HG03378 (cell line): Measurements from ENCODE around the gene AOAH.
"Not testable (repeated sequence)": the region's sequence is repeated elsewhere in the genome, so short reads cannot be mapped to it uniquely, and the experiment has no call there.

Experiments
- ATAC-seq: cut with Tn5 transposase; IDR thresholded peaks from one replicate; pipeline ENCODE4 v1.9.1; 2021; ENCODE audit warnings: mild to moderate bottlenecking, moderate library complexity; ENCODE audit not compliant: unreplicated experiment

The AOAH gene

DNA sequence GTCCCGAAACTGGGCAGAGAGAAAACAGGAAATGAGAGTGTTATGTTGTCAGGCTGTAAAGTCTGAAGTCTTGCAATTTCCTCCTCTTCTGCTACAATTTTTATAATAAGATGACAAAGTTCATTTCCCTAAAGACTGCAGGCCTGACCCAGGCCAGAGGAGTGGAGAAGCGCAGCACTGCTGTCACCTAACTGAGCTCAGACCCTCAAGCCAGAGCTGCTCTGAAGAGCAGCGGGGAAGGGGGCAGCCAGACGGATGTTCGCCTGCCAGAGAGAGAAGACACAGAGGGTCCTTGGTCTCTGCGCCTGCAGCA is 12.6 kb upstream of the AOAH start:
- no peak for ATAC-seq

- peak; percentile 95 for ATAC-seq
These were observed 12.0 kb upstream of the AOAH start for GRCh38 chr7:36736090-36736898.

- no peak for ATAC-seq
These were observed 10.9 kb upstream of the AOAH start for GRCh38 chr7:36735172-36735571.

GRCh38 chr7:36734731-36735130 is 10.4 kb upstream of the AOAH start:
- ATAC-seq: no peak

GRCh38 chr7:36733411-36733810 is 9.1 kb upstream of the AOAH start:
- no peak for ATAC-seq

DNA sequence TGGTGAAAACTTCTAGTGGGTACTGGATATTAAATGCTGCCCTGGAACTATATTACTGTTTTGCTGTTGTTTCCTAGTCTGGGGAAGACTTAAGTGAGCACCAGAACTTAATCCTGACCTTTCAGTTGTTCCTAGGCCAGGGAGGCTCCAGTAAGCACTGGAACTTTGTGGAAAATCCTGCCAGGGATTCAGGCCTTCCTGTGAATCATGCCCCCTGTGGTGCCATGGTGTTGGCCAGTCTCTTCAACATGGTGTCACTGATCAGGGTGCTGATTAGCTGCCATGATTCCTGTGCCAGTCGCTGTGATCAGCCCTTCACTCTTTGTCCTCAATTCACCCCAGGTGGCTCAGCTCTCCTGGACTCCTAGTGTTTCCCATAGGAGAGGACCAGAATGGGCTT is 8.5 kb upstream of the AOAH start:
- no peak for ATAC-seq

DNA sequence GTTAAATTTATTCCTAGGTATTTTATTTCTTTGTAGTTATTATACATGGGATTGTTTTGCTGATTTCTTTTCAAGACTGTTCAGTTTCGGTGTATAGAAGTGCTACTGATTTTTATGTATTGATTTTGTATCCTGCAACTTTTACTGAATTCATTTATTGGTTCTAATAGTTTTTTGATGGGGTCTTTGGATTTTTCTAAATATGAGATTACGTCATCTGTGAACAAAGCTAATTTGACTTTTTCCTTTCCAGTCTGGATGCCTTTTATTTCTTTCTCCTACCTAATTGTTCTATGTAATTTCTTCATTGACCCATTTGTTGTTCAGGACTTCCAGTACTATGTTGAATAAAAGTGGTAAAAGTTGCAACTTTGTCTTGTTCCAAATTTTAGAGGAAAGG is 5.8 kb upstream of the AOAH start:
- ATAC-seq: no peak

DNA sequence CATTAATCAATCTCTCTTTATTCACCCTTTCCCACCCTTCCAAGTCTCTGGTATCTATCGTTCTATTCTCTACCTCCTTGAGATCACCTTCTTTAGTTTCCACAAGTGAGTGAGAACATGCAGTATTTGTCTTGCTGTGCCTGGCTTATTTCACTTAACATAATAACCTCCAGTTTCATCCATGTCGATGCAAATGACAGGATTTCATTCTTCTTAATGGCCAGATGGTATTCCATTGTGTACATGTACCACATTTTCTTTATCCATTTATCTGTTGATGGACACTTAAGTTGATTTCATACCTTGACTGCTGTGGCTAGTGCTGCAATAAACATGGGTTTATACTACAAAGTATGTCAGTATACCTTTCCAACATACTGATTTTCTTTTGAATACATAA is 3.8 kb upstream of the AOAH start:
- no peak for ATAC-seq

GRCh38 chr7:36726806-36727503 is 2.7 kb upstream of the AOAH start:
- no peak for ATAC-seq

DNA sequence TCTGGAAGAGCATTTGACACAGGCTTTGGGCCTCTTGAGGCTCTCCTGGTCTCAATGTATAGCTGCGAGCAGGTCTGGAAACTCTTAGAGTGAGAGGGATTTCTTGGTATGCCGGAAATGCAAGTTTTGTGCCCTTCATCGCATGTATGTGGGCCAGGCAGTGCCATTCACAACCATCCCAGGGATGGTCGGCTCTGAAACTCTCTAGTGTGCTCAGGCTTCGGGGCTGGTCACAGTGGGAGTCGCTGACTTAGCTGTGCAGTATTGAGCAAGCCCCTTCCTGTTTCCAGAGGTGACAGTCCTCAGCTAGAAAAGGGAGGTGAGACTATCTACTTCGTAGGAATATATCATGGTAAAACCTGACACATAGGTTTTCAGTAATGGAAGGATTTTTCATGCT is 2.0 kb upstream of the AOAH start:
- ATAC-seq: no peak

GRCh38 chr7:36724996-36725395 is 702 bp upstream of the AOAH start:
- no peak for ATAC-seq

DNA sequence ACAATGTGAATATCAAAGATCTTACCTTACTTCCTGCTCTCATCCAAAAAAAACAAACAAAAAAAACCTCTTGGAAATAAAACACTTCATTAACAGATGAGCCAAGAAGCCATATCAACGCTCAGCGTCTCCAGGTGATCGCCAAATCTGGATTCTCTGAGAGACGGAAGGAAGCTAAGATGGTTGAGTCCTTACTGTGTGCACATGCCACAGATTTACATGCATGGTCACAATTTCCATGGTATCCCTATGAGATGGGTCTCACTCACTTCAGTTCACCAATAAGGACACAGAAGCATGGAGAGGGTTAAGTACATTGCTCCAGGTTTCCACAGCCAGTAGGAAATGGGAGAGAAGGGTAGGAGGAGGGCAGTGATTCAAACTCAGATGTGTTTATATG is 1.0 kb downstream of the AOAH start:
- ATAC-seq: no peak

DNA sequence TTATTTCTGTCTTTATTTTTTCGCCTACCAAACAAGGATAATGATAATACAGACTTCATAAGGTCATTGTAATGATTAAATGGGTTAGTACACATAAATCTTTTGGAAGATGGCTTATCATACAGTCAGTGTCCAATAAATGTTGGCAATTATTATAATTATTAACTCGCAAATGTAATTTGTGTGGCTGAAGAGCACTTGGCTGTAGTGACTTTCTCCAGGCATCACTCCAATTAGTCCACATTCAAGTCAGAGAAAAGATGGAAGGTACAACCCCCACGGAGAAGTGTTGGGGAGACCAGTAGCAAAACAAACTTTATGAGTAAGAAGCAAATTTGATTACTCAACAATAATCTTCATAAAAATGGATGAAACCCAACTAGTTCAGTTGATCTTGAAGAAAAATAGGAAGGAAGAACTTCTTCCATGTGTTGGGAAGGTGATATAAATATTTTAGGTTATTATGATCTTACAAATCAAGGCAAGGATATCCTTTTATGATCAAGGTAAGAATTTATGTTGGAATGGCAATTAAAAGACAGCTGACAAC is 5.1 kb downstream of the AOAH start:
- no peak for ATAC-seq

DNA sequence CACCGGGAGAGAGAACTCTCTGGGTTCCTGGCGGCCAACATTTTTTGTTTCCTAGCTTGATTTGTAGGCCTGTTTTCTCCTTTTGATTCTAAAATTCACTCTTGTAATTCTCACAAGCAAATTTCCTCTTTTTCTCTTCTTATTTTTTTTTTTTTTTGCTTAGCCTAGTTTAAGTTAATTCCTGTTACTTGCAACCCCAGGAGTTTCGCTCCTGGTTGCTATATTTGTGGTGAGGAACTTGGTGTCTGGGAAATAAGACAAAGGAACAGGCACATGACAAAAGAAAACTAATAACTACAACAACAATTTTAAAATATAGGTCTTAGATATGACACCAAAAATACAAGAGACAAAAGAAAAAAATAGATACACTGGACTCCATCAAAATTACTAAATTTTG is 6.7 kb downstream of the AOAH start:
- ATAC-seq: no peak

DNA sequence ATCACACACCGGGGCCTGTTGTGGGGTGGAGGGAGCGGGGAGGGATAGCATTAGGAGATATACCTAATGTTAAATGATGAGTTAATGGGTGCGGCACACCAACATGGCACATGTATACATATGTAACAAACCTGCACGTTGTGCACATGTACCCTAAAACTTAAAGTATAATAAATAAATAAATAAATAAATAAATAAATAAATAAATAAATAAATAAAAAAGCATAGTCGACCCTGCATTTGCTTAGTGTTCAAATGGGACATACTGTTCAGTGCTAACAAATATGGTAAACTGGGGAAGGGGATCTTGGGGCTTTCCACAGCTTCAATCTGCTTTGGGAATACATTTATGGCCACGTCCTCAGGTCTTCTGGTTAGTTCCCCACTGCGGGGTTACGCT is 7.5 kb downstream of the AOAH start:
- ATAC-seq: not testable (repeated sequence)

- no peak for ATAC-seq
These were observed 12.3 kb downstream of the AOAH start for GRCh38 chr7:36712015-36712414.

DNA sequence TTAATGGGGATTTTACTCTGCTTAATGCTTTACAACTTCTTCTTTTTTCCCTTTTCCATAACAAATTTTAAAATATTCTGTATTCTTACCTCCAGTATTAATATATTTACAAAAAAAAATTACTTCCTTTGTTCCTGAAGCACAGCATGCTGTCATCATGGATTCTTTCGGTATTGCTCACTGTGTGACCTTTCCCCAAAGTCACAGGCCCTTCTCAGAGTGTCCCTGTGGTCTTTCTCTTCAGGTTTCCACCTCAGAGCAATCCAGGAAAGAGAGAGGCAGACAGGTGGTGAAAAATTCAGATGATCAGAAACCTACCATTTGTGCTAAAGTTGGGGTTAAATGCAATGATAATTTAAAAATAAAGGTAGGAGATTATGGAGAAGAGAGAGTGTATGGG is 13.0 kb downstream of the AOAH start:
- ATAC-seq: no peak

GRCh38 chr7:36710186-36710791 is 14.0 kb downstream of the AOAH start:
- no peak for ATAC-seq

DNA sequence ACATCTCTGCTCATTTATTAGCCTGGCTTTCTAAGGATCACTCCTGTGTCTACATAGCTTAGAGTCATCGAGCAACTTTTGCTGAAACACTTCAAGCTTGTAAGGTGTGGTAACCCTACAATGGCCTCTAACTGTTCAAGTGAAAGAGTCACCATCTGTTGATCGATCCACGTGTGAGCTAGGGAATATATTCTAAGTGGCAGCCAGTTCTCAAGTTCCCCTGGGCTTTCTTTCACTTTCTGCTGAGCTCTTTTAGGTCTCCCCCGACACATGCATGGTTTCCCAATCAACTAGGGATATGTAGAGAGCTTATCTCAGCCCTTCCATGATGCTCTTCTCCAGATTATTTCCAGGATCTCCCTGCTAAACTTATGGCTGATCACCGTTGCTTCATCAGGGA is 15.5 kb downstream of the AOAH start:
- ATAC-seq: no peak

GRCh38 chr7:36707898-36708297 is 16.4 kb downstream of the AOAH start:
- no peak for ATAC-seq

DNA sequence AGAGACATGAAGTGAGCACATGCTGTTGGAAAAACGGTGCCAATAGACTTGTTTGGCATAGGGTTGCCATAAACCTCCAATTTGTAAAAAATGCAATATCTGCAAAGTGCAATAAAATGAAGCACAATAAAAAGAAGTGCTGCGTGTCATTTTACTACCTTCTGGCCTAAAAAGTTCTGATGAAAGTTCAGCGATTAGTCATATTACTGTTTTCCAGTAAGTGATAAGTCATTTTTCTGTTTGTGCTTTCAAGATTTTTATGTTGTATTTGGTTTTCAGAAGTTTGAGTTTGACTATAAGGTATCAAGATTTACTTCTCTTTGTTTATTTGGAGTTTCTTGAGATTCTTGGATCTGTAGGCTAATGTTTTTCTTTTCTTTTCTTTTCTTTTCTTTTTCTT is 16.8 kb downstream of the AOAH start:
- no peak for ATAC-seq

DNA sequence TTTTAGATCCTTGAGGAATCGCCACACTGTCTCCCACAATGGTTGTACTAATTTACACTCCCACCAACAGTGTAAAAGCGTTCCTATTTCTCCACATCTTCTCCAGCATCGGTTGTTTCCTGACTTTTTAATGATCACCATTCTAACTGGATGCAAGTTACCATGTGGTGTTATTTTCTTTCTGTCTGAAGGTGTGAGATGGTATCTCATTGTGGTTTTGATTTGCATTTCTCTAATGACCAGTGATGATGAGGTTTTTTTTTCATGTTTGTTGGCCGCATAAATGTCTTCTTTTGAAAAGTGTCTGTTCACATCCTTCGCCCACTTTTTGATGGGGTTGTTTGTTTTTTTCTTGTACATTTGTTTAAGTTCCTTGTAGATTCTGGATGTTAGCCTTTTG is 20.4 kb downstream of the AOAH start:
- ATAC-seq: not testable (repeated sequence)
